Activated CD4-positive, alpha-beta T cell treated with anti-CD3 and anti-CD28 coated beads for 4 hours (primary cell): ENCODE measurements around the gene KLF13.

Source experiments
- DNase-seq, 2 donors: peaks; one replicate each; pipeline ENCODE4 v3.0.0-alpha.2; 2020

The KLF13 gene

DNA sequence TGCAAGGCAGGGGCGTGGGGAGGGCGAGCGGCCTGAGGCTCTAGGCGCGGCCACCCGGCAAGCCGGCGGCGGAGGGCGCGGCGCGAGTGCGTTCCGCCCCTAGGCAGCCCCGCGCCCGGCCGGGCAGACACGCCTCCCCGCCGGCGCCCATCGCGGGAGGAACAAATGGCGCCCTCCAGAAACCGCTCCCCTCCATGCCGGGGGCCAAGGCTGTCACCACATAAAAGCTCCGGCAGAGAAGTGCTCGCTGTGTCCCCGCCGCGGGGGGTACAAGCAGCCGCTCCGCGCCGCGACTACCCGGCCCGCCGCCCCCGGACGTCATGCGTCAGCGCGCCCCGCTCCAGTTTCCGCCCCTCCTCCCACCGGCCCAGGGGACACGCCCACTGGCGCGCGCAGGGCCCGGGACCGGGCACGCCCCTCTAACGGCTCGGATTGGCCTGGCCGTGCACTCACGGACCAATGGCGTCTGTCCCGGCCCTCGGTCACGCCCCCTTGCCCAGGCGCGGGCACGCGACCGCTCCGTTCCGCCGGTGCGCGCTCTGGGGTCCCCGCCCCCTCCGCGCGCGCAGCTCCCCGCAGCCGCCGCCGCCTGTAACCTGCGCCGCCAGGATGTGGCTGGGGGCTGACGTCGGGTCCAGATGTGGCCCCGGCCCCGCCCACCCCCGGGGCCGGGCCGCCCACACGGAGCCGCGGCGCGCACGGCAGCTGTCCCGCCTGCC is at the start of gene KLF13:
TSS of gene KLF13 (plus strand) at position 680 of the 719 bp plus-strand sequence. CDS start 378 bp downstream, outside the sequence.
- peak; percentile 99 to 100 for DNase-seq

- no peak for DNase-seq
These were observed 49.1 kb upstream of the KLF13 start for GRCh38 chr15:31277335-31278060.

DNA sequence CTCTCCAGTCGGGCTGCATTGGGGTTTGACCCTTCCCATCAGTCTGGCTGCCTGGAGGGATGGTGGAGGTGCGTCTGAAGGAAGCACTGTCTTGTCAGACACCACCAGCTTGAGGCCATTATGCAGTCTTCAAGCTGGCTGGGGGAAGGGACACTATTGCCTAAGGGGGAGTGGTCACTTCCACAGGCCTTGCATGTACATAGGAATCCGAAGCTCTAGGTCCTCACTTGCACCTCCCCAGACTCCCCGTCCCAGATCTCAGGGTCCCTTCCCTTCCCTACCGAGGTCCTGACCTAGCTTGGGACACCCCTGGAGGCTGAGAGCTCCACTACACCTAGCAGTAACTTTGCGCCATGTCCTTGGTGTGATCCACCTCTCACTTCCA is 48.6 kb upstream of the KLF13 start:
- no peak for DNase-seq

DNA sequence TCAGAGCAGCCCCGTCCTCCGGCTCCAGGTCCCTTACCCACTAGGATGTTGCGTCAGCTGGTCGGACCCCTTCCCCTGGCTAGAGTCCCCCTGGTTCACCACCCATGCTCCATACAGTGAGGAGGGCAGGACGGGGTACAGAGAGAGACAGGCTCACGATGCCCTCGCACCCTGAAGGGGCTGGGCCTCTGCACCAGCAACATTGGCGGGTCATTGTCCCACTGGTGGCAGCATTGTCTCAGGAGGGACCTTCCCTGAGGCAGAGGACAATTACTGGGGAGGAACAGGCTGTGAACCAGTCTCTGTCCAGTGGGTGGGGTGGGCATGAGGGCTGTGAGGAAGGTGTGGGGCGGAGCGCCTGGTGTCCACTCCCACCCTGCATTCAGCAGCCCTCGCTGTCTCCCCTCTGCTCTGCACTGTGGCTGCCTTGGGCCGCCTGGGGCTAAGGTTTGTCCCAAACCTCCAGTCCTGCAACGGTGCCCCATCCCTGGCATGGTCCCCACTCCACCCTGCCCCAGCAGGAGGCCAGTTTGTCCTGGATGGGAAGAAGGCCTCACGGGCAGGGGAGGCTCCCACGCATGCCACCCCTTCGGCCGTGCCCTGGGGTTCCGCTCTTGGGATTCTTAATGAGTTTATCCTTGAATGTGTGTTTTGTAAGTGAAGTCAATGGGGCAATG is 48.0 kb upstream of the KLF13 start:
- DNase-seq, result no peak

GRCh38 chr15:31279221-31280045 is 47.2 kb upstream of the KLF13 start:
- DNase-seq, result no peak

DNA sequence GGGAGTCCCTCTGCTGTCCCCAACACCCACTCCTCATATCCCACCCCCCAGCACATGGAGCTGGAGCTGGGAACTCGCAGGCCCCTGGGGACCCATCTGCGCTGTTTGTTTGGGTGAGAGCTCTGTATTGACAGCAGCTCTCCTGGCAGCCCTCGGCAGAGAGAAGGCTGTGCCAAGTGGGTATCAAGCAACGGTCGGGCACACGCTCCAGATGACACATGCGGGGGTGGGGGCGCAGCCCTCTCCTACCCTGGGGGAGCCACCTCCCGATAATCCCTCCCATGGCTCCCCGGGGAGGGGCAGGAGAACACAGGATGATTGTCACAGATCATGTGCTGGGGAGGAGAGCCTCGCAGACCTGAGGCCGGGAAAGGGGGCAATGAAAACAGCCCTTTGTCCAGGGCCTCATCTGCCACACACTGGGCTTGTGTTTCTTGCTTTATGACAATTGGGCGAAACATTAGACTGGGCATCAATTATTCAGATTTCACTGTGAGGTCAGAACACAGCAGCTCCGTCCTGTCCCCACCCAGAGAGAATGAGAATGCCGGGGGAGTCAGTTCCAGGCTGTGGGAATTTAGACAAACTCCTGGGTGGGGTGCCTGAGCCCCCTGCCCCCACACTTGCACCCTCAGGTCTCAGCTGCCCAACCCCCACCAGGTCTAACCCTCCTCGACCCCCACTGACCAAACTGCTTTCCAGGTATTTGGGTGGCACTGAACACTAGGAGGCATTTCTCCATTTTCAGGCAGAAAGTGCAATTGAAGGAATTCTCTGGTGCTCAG is 46.4 kb upstream of the KLF13 start:
- no peak for DNase-seq

- DNase-seq, result no peak
These were observed 45.8 kb upstream of the KLF13 start for GRCh38 chr15:31280831-31281216.

- no peak for DNase-seq
These were observed 43.6 kb upstream of the KLF13 start for GRCh38 chr15:31283043-31283442.

DNA sequence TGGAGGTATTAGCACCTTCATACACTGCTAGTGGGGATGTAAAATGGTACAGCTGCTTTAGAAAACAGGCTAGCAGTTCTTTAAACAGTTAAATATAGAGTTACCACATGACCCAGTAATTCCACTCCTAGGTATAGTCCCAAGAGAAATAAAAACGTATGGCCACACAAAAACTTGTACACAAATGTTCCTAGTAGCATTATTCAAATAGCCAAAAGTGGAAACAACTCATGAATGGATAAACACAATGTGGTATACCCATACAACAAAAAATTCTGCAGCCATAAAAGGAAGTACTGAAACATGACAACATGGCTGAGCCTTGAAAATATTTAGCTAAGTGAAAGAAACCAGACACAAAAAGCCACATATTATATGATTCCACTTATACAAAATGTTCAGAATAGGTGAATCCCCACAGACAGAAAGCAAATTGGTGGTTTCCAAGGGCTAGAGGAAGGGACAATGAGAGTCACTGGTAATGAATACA is 40.8 kb upstream of the KLF13 start:
- DNase-seq, result no peak

GRCh38 chr15:31291048-31291578 is 35.5 kb upstream of the KLF13 start:
- DNase-seq, result no peak

DNA sequence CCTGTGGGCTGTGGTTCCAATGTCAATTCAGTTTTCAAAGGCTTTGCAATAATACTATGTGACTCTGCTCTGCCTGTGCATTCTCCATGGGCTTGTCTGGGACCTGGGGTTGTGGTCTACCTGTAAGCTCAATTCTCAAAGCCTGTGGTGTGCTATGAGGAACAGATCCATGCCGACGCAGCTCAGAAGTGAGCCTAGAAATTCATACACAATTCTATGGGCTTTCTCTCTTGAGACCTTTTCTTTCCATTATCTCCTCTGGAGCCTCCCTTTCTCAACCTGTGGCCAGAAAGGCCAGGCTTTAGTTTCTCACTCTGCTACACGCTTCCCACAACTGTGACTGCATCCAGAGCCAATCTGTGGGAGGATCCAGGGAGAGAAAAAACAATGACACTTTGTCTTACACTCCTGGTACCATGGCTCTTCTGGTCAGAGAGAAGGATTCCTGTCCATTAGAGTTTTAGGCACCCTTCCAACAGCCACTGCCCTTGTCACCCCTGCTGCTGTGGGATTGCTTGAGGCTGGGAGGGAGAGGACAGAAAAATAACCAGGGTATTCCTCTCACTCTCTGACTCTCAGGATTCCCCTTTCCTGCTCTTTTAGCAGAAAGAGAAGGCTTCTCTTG is 34.1 kb upstream of the KLF13 start:
- DNase-seq, result no peak

GRCh38 chr15:31293655-31294054 is 33.0 kb upstream of the KLF13 start:
- no peak for DNase-seq

GRCh38 chr15:31294067-31294466 is 32.6 kb upstream of the KLF13 start:
- no peak for DNase-seq

- no peak for DNase-seq
These were observed 31.0 kb upstream of the KLF13 start for GRCh38 chr15:31295658-31296057.

DNA sequence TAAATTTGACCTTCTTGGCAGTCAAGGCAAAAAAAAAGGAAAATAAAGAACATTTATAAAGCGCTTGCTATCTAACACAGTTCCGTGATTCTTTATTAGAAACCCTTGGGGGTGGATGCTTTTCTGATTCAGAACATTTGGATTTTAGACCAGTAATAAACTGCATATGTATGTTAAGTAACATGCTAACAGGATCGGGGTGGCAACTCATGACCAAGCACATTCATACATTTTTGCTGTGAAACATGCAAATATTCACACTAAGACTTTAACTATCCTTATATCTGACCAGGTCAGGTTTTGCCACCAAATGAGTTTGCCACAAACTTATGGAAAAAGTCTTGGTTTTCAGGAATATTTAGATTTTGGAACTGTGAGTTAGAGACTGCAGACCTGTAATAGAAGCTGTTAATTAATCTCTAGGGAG is 30.4 kb upstream of the KLF13 start:
- no peak for DNase-seq

DNA sequence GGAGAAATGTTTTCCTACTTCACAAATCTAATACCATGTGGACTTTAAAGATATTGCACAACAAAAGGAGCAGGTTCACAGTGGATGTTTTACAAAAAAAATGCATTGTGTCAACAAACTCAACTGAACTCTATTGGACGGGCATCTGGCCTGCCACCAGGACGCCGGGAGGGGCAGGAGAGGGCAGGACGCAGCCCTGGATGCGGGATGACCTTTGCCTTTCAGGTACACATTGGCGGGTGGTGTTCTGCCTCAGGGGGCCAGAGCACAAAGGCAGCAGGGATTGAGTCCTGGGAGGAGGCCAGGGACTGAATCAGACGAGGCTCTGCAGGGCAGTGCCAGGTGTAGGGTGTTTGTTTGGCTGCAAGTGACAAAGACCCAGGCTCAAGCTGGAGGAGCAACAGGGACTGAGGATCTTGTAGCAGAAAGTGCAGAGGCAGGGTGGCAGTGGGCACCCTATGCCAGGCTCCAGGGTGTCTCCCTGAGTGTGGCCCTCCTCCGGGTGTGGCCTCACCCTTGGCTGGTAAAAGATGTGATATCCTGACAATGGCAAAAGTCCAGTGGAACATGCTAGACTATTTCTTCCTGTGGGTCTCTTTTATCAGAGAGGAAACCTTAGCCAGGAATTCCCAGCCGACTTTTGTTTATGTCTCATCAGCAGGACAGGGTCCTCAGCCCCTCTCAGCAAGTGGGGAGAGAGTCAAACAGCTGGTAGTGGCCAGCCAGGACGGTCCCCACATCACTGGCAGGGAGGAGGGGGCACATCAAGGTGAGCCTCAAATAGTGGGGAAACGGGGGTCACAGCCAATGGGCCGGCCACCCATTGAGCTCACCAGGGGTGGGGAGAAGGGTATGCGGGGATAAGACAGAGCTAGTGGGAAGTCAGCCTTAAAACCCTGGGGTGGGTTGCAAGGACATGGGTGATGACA is 29.7 kb upstream of the KLF13 start:
- DNase-seq, result no peak

DNA sequence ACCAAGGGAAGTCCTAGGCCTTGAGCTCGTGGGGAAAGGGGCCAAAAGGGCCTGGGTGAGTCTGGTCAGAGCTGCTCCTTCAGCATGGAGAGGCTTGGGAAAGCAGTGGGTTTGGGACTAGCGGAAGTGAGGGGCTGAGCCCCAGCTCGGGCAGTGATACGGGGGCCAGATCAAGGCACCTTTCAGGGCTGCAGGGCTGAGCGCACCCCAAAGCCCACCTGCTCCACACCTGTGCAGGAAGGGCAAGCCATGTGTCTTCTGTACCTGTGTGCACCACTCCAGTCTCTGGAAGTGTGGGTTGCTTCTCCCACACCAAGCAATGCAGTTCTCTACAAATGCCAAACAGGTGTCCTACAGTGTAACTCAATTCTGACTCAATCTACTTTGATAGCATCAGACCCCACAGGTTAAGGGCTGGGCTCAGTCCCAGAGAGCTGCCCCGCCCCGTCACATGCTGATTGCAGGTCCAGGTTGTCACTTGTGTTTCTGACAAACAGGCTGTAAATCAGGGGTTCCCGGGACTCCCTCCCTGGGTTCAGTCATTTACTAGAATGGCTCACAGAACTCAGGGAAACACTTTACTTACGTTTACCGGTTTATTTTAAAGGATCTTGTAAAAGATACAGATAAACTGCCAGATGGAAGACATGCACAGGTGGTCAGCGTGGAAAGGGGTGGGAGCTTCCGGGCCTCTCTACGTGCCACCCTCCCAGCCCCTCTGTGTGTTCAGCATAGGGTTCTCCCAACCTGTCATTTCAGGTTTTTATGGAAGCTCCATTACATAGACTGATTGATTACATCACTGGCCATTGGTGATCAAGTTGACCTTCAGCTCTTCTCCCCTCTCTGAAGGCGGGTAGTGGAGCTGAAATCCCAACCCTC is 28.8 kb upstream of the KLF13 start:
- no peak for DNase-seq

DNA sequence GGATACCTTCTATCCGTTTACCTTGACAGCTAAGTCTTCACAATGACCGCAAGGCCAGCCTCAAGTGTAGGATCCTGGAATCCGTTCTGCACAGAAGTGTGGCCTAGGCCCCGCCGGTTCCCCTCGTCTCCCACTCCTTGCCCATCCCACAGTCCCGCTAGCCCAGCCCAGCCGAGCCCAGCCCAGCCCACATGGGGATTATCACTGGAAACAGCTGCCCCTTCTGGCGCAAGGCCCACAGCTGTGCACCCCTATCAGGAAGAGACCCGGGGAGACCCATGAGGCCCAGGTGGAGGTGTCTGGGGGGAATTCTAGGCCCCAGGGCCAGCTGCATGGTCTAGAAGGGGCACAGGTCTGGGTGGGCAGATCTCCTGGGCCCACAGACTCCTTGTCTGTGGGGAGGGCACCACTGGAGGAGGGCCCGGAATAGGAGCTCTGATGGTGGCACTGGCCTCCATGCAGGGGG is 27.9 kb upstream of the KLF13 start:
- DNase-seq, result no peak

- DNase-seq, result no peak
These were observed 26.4 kb upstream of the KLF13 start for GRCh38 chr15:31300208-31300661.
